Measurements from ENCODE around the gene SLC6A5.
A peak's percentile ranks its signal among the peaks of the same experiment; 100 is the strongest.

The SLC6A5 gene

DNA sequence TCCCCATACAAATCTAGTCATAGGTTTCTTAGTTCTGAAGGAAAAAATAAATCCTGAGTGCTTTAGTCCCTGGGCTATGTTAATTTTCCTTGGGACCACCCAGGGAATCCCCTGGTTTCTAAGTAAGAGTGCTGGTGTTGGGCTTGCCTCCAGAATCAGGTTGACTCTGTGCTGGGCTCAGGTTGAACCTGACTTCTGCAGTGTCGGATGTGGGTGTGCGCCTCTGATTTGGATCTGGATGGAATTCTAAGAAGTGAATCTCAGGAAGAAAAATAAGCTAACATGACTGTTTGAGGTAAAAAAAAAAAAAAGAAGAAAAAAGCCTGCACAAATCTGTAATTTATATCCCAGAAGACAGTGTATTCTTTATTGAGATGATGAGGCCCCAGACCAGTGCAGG lies 41.0 kb downstream of the SLC6A5 start:
- DNase-seq (ENCODE audit: extremely low spot score), result no peak
- POLR2A ChIA-PET, result no interaction called here
- TF ChIP-seq, protein P1, sequence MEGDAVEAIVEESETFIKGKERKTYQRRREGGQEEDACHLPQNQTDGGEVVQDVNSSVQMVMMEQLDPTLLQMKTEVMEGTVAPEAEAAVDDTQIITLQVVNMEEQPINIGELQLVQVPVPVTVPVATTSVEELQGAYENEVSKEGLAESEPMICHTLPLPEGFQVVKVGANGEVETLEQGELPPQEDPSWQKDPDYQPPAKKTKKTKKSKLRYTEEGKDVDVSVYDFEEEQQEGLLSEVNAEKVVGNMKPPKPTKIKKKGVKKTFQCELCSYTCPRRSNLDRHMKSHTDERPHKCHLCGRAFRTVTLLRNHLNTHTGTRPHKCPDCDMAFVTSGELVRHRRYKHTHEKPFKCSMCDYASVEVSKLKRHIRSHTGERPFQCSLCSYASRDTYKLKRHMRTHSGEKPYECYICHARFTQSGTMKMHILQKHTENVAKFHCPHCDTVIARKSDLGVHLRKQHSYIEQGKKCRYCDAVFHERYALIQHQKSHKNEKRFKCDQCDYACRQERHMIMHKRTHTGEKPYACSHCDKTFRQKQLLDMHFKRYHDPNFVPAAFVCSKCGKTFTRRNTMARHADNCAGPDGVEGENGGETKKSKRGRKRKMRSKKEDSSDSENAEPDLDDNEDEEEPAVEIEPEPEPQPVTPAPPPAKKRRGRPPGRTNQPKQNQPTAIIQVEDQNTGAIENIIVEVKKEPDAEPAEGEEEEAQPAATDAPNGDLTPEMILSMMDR (IDR thresholded peaks at IDR 0.05; ENCODE audit: control extremely low read depth, extremely low read depth, low read depth, missing control alignments), result no peak
- CTCF ChIA-PET, result no interaction called here

DNA sequence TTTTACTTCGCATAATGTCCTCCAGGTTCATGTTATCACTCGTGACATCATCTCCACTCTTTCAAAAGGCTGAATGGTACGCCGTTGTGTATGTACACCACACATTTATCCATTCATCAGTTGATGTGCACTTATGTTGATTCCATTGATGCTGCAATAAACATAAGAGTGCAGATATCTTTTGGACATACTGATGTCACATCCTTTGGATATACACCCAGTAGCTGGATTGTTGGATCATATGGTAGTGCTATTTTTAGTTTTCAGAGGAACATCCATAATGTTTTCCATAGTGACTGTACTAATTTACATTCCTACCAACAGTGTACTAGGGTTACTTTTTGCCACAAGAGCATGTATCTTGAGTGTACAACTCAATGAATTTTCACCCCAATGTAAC lies 45.0 kb downstream of the SLC6A5 start:
- CTCF ChIA-PET, result interaction anchor here (1.4 to 8.1 kb wide), 2 partner anchors 10 to 867 kb away, joined by 5 to 65 read pairs; no protein-coding TSS in a partner anchor
- POLR2A ChIA-PET, result no interaction called here

DNA sequence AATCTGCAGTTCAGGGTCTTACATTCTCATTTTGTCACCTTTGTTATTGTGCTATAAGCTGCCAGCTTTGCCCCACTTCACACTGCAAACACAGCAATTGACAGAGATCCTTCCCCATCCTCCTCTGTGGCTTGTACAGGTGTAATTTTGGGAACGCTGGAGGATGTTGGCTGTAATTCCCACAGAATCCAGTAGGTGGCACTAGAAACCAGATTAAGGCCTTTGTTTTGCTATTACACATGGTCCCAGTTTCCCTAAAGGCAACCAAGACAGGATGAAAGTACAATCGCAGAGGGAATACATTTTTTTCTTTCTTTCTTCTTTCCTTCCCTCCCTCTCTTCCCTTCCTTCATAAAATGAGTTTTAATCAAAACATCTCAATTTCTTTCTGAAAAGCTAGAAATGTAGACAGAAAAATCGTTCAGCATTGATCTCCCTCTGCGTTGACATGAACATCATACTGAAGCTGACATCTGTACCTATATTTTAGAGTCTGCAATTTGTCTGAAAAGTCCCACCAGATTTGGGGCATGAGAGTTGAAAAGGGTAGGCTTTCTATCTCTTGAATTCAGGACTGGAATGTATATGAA lies 48.7 kb downstream of the SLC6A5 start:
- POLR2A ChIA-PET, result no interaction called here
- peak; percentile 64 for DNase-seq (ENCODE audit: extremely low spot score)
- CTCF ChIA-PET, result interaction anchor here (0.6 to 8.1 kb wide), 19 partner anchors 8 to 1658 kb away, joined by 3 to 65 read pairs (median 5); no protein-coding TSS in a partner anchor
- TF ChIP-seq, protein P1 (IDR thresholded peaks at IDR 0.05; ENCODE audit: control extremely low read depth, extremely low read depth, low read depth, missing control alignments), result peak; percentile 83

More for the DNA sequence above, 45.0 kb downstream of the SLC6A5 start:
- TF ChIP-seq, protein P1 (IDR thresholded peaks at IDR 0.05; ENCODE audit: control extremely low read depth, extremely low read depth, low read depth, missing control alignments), result no peak
- DNase-seq (ENCODE audit: extremely low spot score), result no peak

DNA sequence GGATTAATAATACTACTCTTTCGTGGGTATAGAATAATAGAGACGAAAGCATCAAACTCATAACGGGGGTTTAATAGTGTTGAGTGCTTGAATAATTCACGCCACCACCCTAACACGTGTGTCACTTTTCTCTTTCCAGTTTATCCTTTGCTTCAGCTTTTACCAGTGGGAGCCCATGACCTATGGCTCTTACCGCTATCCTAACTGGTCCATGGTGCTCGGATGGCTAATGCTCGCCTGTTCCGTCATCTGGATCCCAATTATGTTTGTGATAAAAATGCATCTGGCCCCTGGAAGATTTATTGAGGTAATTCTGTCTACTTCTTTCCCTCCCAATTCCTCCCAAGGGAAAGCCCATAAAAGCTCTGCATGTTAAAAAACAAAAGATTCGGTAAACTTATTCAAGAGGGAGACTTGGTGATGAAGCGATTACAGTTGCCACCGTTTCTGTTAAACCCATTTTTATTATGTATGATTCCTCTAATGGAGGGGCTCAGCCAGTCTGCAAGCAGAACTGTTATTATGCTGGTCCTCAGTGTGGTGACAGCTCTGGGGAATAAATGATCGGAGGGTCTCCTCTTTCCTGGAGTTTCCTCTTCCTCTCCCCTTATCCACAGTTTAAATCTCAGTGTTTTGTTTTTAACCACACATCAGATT lies 52.9 kb downstream of the SLC6A5 start:
- ChIA-PET CTCF (interaction anchor here (8.1 kb wide), 1 partner anchor 859 kb away, joined by 65 read pairs; no protein-coding TSS in a partner anchor), POLR2A (no interaction called here)
- TF ChIP-seq, protein P1 (IDR thresholded peaks at IDR 0.05; ENCODE audit: control extremely low read depth, extremely low read depth, low read depth, missing control alignments), result no peak
- no peak for DNase-seq (ENCODE audit: extremely low spot score)

DNA sequence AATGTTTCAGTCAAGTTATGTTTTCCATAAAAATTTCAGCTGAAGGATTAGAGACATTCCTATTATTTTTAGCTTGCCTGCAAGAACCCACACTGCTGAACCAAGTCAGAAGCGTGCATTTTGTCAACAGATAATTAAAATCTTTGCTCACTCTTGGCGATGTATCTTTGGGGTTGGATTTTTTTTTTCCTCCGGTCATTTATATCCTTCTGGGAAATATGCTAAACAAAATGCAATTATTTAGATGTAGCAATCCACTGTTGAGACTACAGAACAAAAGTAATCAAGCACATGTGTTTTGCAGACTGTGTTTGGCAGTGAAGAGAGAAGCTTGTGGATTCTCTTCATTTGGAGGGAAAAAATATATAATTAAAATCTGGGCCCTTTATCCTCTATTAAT lies 54.6 kb downstream of the SLC6A5 start:
- TF ChIP-seq, protein P1 (IDR thresholded peaks at IDR 0.05; ENCODE audit: control extremely low read depth, extremely low read depth, low read depth, missing control alignments), result no peak
- CTCF ChIA-PET, result interaction anchor here (1.0 to 2.0 kb wide), 4 partner anchors 8 to 1577 kb away, joined by 3 to 5 read pairs (median 4); no protein-coding TSS in a partner anchor
- POLR2A ChIA-PET, result no interaction called here
- DNase-seq (ENCODE audit: extremely low spot score), result no peak

DNA sequence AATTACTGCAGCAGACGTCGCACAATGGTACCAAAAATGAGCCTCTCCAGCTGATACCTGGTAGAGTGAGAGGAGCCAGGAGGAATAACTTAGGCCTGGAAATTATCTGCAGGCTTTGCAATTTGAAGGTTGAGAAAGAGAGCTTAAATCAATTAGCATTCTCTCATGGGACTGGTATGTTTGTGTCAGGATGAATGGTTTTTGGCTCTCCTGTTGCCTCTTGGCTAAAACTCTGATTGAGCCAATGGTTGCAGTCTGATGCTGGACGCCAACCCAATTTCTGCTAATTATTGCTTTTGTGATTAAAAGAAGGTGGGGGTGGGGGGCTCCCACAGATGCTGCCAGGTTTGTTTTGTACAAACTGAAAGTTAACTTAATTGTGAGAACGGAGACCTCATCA lies 57.5 kb downstream of the SLC6A5 start:
- TF ChIP-seq, protein P1 (IDR thresholded peaks at IDR 0.05; ENCODE audit: control extremely low read depth, extremely low read depth, low read depth, missing control alignments), result no peak
- POLR2A ChIA-PET, result no interaction called here
- CTCF ChIA-PET, result interaction anchor here (1.9 to 2.8 kb wide), 4 partner anchors 10 to 855 kb away, joined by 7 to 14 read pairs (median 10); no protein-coding TSS in a partner anchor
- DNase-seq (ENCODE audit: extremely low spot score), result no peak
